Psoas muscle (tissue), 8 donors: Measurements from ENCODE around the gene BRD4. TPM values are rescaled to one million over a fixed set of nuclear protein-coding genes. Genes with fewer than 3 reads are reported as not detected.
A peak's percentile ranks its signal among the peaks of the same experiment; 100 is the strongest.

Experiments
- ATAC-seq, 4 donors: fragments of 200-7000 bp; cut with Tn5 transposase; one replicate each; pipeline ENCODE4 v1.9.1; 2020; ENCODE audit warnings: moderate library complexity in 3 of 4, mild to moderate bottlenecking in 2 of 4
- DNase-seq, 2 donors: peaks; one replicate each; pipeline ENCODE4 v3.0.0-alpha.2; 2020
- H3K27ac ChIP-seq: fragments of 200-600 bp; one replicate; pipeline ENCODE4 v1.8.0; 2022
- H3K27me3 ChIP-seq, 3 donors: fragments of 200-600 bp in 1 of 3; one replicate each; pipeline versions ENCODE4 v1.6.1 to v1.8.0; 2013 to 2022; ENCODE audit warnings: low read length in 2 of 3, mild to moderate bottlenecking in 2 of 3, moderate library complexity in 1 of 3; ENCODE audit not compliant: insufficient read depth in 3 of 3
- H3K36me3 ChIP-seq, 2 donors: fragments of 200-600 bp in 1 of 2; one replicate each; pipeline versions ENCODE4 v1.6.1 to v1.8.0; 2013 to 2022; ENCODE audit warnings: low read depth in 1 of 2, mild to moderate bottlenecking in 1 of 2, moderate library complexity in 1 of 2; ENCODE audit not compliant: insufficient read depth in 1 of 2
- H3K4me1 ChIP-seq: fragments of 200-600 bp; one replicate; pipeline ENCODE4 v1.8.0; 2022
- H3K4me3 ChIP-seq: fragments of 200-600 bp; one replicate; pipeline ENCODE4 v1.8.0; 2022; ENCODE audit warnings: mild to moderate bottlenecking
- H3K9me3 ChIP-seq: fragments of 200-600 bp; one replicate; pipeline ENCODE4 v1.8.0; 2022
- WGBS, 3 donors: extraction: QIAGEN DNeasy Blood & Tissue Kit; methylation state at CpG; one replicate each; pipeline versions ENCODE4 v1.1.6 to v1.1.7; 2013; 5-methylcytosine and 5-hydroxymethylcytosine counted together
- intact Hi-C, 2 donors: fragments of 100-400 bp; cut with DNase I; formaldehyde crosslinking; loops; one replicate each; pipeline versions ENCODE4 v1.11.0 to v1.14.2; 2022
- polyA plus RNA-seq, 3 donors: library from polyadenylated mRNA; stranded (reverse); fragments of 200-250 nt; gene quantifications; one replicate each; pipeline ENCODE4 v1.2.3, GENCODE V29; 2013
- total RNA-seq, 4 donors: library from RNA; stranded (reverse); fragmentation: NEBNext Ultra II Directional in 2 of 4; extraction: Animal tissue kit (Norgen Biotek cat#: 25700) in 2 of 4; gene quantifications; one replicate each; pipeline versions ENCODE4 v1.2.1 to v1.2.4, GENCODE V29; 2021 to 2023
- TF ChIP-seq, protein P1 (sequence below): fragments of 200-600 bp; IDR thresholded peaks from one replicate; pipeline ENCODE4 v1.8.0; 2022; ENCODE audit warnings: antibody characterized with exemption
- donor health status: healthy with polysubstance abuse.
- donor health status: DM: no; HTN: no; CAD: no; lungs with moderate emphysema.
- donor health status: Bipolar disorder and iron deficiency.
- donor health status: healthy.
- donor health status: DM: yes; HTN: yes; CAD: no.
- donor health status: DM: no; HTN: no; CAD: no.
- donor health status: DM: no; HTN: no; CAD: no.
- donor health status: DM: yes; HTN: yes; CAD: no.

Gene BRD4
- total and polyA plus RNA-seq, 7 donors = 42.6 to 120 (median 98.6) TPM

- peaks cover 100% of the 10 kb centered on the region for H3K4me1 ChIP-seq
- ATAC-seq (no peak), DNase-seq (no peak)
- intact Hi-C loops = no loop called here
- TF ChIP-seq, protein P1, sequence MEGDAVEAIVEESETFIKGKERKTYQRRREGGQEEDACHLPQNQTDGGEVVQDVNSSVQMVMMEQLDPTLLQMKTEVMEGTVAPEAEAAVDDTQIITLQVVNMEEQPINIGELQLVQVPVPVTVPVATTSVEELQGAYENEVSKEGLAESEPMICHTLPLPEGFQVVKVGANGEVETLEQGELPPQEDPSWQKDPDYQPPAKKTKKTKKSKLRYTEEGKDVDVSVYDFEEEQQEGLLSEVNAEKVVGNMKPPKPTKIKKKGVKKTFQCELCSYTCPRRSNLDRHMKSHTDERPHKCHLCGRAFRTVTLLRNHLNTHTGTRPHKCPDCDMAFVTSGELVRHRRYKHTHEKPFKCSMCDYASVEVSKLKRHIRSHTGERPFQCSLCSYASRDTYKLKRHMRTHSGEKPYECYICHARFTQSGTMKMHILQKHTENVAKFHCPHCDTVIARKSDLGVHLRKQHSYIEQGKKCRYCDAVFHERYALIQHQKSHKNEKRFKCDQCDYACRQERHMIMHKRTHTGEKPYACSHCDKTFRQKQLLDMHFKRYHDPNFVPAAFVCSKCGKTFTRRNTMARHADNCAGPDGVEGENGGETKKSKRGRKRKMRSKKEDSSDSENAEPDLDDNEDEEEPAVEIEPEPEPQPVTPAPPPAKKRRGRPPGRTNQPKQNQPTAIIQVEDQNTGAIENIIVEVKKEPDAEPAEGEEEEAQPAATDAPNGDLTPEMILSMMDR = no peak
- no peaks in the 10 kb centered on the region for H3K27me3 ChIP-seq
- H3K36me3 ChIP-seq = no peaks in the 10 kb centered on the region
- WGBS, 3 donors = 82 to 89% (median 86%) methylated on average over 4 of the region's 4 CpGs
- no peak overlapping the region for H3K4me3 ChIP-seq
- no peaks in the 10 kb centered on the region for H3K9me3 ChIP-seq
- peak overlapping the region; percentile 83 for H3K27ac ChIP-seq
These were observed 52.9 kb downstream of the BRD4 start for GRCh38 chr19:15279326-15279904.

- DNase-seq (no peak), ATAC-seq (peak in 3 of 4 donors; percentile 36 to 53 (median 41))
- Histone ChIP-seq H3K27ac (peak overlapping the region; percentile 50), H3K4me1 (peaks cover 92% of the 10 kb centered on the region), H3K4me3 (peak overlapping the region; percentile 15), H3K9me3 (no peaks in the 10 kb centered on the region), H3K36me3 (peaks cover 0 to 10% of the 10 kb centered on the region in 2 donors), H3K27me3 (no peaks in the 10 kb centered on the region)
- 58 to 73% (median 60%) methylated on average over 11 of the region's 11 CpGs for WGBS, 3 donors
- intact Hi-C loops = no loop called here
- TF ChIP-seq, protein P1 = no peak
These were observed 55.6 kb downstream of the BRD4 start for GRCh38 chr19:15276620-15277215.

DNA sequence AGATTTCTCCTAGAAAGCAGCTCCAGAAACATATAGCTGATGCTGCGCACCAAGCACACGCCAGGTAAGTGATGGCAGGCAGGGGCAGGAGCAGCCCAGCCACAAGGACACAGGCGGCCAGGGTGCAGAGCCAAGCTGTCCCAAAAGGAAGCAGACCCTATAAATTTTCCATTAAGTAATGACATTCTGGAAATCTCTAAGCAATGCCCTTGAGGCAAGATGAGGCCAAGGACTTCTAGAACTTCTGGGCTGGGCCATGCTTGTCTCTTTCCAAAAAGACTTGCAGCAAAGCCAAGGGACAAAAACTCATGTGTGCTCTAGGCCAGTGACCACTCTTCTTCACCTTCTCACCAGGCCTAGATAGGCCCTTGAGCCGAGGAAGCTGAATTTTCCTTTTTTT is 57.9 kb downstream of the BRD4 start:
- peaks cover 0 to 31% of the 10 kb centered on the region in 2 donors for H3K36me3 ChIP-seq
- no peak overlapping the region for H3K4me3 ChIP-seq
- 60 to 78% (median 68%) methylated on average over 4 of the region's 4 CpGs for WGBS, 3 donors
- TF ChIP-seq, protein P1 = no peak
- ATAC-seq = peak in 2 of 4 donors; percentile 1 to 15
- no peaks in the 10 kb centered on the region for H3K9me3 ChIP-seq
- H3K27me3 ChIP-seq = no peaks in the 10 kb centered on the region
- peaks cover 84% of the 10 kb centered on the region for H3K4me1 ChIP-seq
- no peak overlapping the region for H3K27ac ChIP-seq
- intact Hi-C loops = no loop called here
- peak in 1 of 2 donors; percentile 66 for DNase-seq

DNA sequence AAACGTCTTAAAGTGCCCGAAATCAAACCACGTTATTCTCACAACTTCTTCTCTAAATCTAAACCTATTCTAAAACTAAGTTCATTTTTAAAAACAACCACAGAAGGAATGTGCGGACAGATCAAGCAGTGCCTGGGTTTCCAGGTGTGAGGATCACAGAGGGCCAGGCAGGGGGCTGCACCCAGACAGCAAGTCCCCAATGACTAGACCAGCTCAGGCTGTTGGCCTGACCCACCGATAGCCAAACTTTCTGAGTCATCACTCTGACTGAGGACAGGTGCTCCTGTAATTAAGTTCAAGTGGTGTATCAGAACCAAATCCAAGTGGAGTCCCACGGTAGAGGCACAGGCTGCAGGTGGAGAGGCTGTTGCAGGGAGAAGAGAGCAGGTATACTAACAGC is 62.5 kb downstream of the BRD4 start:
- DNase-seq (no peak), ATAC-seq (no peak)
- Histone ChIP-seq H3K27me3 (no peaks in the 10 kb centered on the region), H3K4me1 (peaks cover 75% of the 10 kb centered on the region), H3K4me3 (no peak overlapping the region), H3K36me3 (peaks cover 0 to 63% of the 10 kb centered on the region in 2 donors), H3K27ac (no peak overlapping the region), H3K9me3 (no peaks in the 10 kb centered on the region)
- TF ChIP-seq, protein P1 = no peak
- 74 to 78% (median 76%) methylated on average over 6 of the region's 6 CpGs for WGBS, 3 donors
- intact Hi-C loops = loop anchor here (5.0 to 10.0 kb wide), 2 partner anchors 55 to 287 kb away; no protein-coding TSS in a partner anchor
